ENCODE measurements around the gene CD300LF.

CD300LF gene

DNA sequence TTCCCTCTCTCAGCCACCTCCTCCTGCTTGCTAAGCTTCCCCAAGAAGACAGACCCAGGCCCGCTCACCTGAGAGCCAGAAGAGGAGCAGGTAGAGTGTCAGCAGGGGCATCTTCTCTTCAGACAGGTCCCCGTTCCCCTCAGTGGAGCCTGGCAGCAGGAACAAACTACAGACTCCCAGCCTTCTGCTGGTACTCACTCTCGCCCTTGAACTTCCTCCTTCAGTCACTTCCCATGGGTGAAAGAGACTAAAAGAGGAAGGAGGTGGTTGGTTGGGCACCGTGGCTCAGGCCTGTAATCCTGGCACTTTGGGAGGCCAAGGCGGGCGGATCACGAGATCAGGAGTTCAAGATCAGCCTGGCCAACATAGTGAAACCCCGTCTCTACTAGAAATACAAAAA is at the start of gene CD300LF:
Gene CD300LF, minus strand, starts transcription at position 168 of the 400 bp plus-strand sequence. Its CDS starts 57 bp downstream, at position 111.
- no peak for DNase-seq (ENCODE audit: low spot score)

- DNase-seq (ENCODE audit: low spot score) = no peak
Measured at GRCh38 chr17:74761931-74762330, 49.2 kb upstream of the CD300LF start.

- DNase-seq (ENCODE audit: low spot score) = no peak
Measured at GRCh38 chr17:74761419-74761818, 48.7 kb upstream of the CD300LF start.

DNA sequence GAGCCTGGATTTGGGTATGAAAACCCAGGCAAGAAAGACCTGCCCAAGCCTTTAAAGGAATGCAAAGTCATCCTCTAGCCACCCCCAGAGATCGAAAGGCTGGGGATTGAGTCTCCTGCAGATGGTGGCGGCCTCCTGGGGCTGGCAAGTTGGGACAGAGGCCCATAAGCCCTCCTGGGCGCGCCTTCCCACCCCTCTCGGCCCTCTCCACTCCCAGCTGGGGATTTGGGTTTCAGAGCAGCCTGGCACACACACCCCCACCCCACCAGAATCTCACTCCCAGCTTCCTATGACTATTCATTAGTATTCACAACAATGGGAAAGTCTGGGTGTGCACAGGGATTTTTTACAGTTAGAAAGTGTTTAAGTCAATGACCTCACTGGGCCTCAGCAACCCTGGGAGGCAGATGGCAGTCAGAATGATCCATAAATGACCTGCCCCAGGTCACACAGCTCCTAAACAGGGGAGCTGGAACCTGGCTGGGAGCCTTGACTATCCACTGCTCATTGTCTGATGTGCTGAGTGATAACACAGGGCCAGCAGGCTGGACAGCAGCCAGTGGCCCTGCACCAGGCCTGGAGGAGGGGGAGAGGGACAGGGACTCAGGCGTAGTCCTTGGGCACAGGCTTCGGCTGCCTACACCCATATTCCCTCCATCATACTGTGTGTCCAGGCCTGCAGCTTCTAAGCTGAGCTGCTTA is 47.8 kb upstream of the CD300LF start:
- no peak for DNase-seq (ENCODE audit: low spot score)

DNA sequence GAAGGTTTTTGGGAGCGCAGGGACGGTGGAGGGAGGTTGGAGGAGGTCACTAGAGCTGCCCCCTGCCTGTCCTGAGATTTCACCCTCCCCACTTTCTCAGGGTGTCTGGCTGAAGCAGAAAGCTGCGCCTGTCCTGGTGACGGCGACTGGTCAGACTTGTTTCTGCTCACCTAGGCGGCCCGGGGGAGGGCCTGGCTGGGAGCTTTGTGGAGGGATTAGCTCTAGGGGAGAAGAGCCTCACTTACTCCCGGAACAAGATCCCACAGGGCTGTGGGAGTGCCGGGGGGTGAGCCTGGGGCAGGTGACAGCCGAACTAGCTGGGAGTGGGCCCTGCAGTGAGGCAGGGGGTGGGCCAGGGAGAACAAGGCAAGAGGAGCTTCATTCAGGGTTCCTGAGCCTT is 47.2 kb upstream of the CD300LF start:
- DNase-seq (ENCODE audit: low spot score) = no peak

- DNase-seq (ENCODE audit: low spot score) = peak; percentile 66
Measured at GRCh38 chr17:74759243-74759801, 46.6 kb upstream of the CD300LF start.

DNA sequence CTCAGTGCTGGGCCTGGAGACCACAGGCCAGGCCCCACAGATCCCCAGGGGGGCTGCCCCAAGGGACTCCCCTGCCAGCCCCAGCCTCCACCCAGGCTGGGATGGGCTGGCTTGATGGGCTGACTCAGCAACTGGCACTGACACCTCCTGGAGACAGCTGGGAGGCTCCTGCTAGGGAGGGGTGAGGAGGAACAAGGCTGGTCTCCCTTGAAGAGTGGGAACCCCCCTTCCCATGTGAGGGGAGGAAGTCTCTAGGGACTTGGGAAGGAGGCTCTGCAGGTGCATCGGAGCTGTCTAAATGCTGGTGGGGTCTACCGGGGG is 46.1 kb upstream of the CD300LF start:
- DNase-seq (ENCODE audit: low spot score) = no peak

DNA sequence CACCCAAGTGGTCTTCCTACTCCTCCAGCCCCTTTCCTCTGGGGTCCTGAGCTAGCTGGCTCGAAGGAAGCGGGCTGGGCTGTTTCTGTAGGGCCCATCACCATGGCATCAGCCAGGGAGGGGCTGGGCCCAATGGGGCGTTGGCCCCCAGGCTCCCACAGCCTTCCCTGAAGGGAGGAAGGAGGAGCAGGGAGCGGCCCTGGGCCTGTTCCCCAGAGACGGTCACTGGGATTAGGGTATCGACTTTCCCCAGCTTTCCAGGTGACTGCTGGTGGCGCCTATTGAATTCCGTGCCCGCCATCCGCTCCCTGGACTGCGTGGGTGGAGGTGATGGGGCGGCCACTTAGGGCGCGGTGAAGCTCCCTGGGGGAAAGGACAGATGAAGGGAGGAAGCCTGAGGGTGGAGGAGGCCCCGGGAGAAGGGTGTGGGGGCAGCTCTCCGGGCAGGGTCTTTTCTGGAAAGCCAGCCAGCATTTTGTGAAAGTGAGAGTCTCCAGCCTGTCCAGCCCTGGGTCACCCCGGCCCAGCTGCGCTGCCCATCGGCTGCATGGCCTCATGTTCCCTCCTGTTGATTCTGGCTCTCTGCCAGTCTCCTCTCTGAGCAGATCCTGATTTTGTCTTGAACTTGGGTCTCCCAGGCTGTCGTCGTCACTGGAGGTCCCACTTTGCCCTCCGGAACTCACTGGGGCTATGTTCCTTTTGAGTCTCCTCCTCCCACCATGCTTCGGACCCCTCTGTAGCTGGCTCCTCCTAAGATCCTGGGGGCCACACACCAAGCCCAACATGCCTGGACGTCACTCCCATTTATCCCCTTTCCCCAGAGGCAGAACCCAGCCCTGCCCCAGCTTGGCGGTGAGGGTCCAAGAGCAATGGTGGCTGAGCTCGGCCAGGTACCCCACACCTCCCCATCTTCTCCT is 45.5 kb upstream of the CD300LF start:
- DNase-seq (ENCODE audit: low spot score) = no peak

GRCh38 chr17:74757502-74757901 is 44.8 kb upstream of the CD300LF start:
- DNase-seq (ENCODE audit: low spot score) = no peak

GRCh38 chr17:74756891-74757290 is 44.2 kb upstream of the CD300LF start:
- DNase-seq (ENCODE audit: low spot score) = no peak

- DNase-seq (ENCODE audit: low spot score) = no peak
Measured at GRCh38 chr17:74755533-74755932, 42.8 kb upstream of the CD300LF start.

DNA sequence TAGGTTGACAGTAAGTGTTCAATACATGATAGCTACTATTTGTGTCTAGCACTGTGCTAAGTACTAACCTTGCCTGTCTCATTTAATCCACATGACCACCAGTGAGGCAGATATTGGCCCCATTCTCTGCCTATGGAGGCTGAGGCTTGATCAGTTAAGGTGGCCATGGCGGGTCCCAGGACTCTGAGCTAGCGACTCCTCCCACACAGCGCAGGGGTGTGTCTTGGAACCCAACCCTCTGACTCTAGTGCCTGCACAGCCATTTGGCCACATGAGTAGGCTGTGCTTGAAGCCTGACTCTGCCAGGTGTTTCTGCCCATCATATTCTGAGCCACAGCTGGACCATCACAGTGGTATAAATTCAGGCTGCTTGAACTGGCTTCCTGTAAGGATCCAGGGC is 42.1 kb upstream of the CD300LF start:
- no peak for DNase-seq (ENCODE audit: low spot score)

GRCh38 chr17:74752822-74753401 is 40.2 kb upstream of the CD300LF start:
- no peak for DNase-seq (ENCODE audit: low spot score)

GRCh38 chr17:74752415-74752814 is 39.7 kb upstream of the CD300LF start:
- no peak for DNase-seq (ENCODE audit: low spot score)

DNA sequence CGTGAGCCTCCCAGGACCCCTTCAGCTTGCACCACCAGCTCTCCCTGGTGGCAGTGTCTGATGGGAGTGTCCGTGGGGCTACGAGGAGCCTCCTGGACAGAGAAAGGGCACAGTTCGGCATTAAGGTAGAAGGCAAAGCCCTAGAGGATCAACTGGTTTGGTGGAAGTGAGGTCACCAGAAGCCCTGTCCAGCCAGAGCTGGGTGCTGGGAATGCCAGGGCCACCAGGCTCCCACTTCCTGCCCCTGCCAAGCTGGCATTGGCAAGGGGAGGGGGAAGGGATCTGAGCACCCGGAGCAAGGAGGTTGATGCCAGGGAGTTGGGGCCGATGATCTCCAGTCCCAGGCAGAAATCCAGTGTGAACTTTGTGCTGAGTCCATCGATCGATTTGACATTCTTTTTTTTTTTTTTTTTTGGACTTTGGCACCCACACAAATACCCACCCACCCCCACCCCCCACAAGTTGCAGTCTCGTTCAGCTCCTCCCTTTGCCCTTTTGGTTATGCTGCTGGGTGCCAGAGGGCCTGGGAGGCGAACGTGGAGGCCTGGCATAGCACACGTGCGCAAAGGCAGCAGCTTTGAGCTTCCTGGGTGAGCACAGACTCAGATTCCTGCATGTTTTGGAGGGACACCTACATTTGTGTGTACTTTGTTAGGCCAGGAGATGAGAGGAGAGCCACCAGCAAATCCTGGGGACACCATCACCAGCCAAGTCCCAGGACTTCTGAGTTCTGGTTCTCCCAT is 37.8 kb upstream of the CD300LF start:
- no peak for DNase-seq (ENCODE audit: low spot score)

DNA sequence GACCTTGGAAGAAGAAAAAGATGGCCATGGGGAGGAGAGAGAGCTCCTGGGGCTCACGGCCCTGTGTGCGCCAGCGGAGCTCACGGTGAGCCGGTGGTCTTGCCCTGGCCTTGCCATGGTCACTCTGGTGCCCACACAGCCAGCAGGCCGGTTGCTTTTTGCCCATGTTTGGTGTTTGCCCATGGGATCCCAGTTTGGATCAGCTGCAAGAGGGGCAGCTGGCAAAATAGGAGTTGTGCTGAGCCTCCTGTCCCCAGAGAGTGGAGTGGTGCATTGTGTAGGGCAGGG is 37.3 kb upstream of the CD300LF start:
- no peak for DNase-seq (ENCODE audit: low spot score)

GRCh38 chr17:74749279-74750038 is 36.7 kb upstream of the CD300LF start:
- DNase-seq (ENCODE audit: low spot score) = no peak

- DNase-seq (ENCODE audit: low spot score) = peak; percentile 93
Measured at GRCh38 chr17:74748529-74749278, 36.0 kb upstream of the CD300LF start, which contains the start of gene NHERF1. Gene NHERF1 (plus strand): TSS chr17:74748628. CDS start chr17:74748847, 219 bp downstream.

GRCh38 chr17:74748279-74748528 is 35.5 kb upstream of the CD300LF start:
- no peak for DNase-seq (ENCODE audit: low spot score)

GRCh38 chr17:74746922-74747321 is 34.2 kb upstream of the CD300LF start:
- DNase-seq (ENCODE audit: low spot score) = no peak

- no peak for DNase-seq (ENCODE audit: low spot score)
Measured at GRCh38 chr17:74746376-74746775, 33.7 kb upstream of the CD300LF start.

Data from CD4-positive, alpha-beta T cell treated with Interleukin-6 at 100 ng/mL for 8 hours (primary cell).